SU-DHL-6 (cell line): ENCODE results near the gene CYYR1.

Experiments
- H2AFZ ChIP-seq: fragments of 200-600 bp; sonication (generic); 2 replicates; pipeline ENCODE4 v1.6.1; 2014; ENCODE audit warnings: low read depth, mild to moderate bottlenecking, moderate library complexity, mixed read lengths, antibody characterized with exemption, low read length; ENCODE audit not compliant: severe bottlenecking
- H3F3A ChIP-seq: fragments of 200-600 bp; shearing (Covaris generic); 2 replicates; pipeline ENCODE4 v1.6.0; 2016; ENCODE audit warnings: antibody characterized with exemption, mild to moderate bottlenecking; ENCODE audit not compliant: insufficient read depth
- H3K27ac ChIP-seq: fragments of 200-600 bp; sonication (generic); 2 replicates; pipeline ENCODE4 v1.5.1; 2016; ENCODE audit warnings: low read depth, mild to moderate bottlenecking, low read length, moderate library complexity, mixed read lengths
- H3K27me3 ChIP-seq: fragments of 200-600 bp; sonication (generic), shearing (Covaris generic); 2 replicates; pipeline ENCODE4 v1.6.0; 2014; ENCODE audit warnings: mild to moderate bottlenecking, low read length
- H3K36me3 ChIP-seq: fragments of 200-600 bp; sonication (generic); 2 replicates; pipeline ENCODE4 v1.6.1; 2014; ENCODE audit warnings: mild to moderate bottlenecking, low read length, mixed read lengths
- H3K4me2 ChIP-seq: fragments of 300-600, 200-600 bp; shearing (Covaris generic), sonication (generic); 2 replicates; pipeline ENCODE4 v1.6.0; 2014; ENCODE audit warnings: low read length, low read depth, mild to moderate bottlenecking; ENCODE audit not compliant: poor library complexity, severe bottlenecking
- H3K4me3 ChIP-seq: fragments of 200-600 bp; sonication (generic); 2 replicates; pipeline ENCODE4 v1.5.1; 2014; ENCODE audit warnings: antibody characterized with exemption, low read length, mild to moderate bottlenecking, mixed read lengths; ENCODE audit not compliant: insufficient read depth, poor library complexity, severe bottlenecking
- H3K79me2 ChIP-seq: fragments of 200-600 bp; sonication (generic); 2 replicates; pipeline ENCODE4 v1.6.1; 2014; ENCODE audit warnings: mild to moderate bottlenecking, low read length, moderate library complexity; ENCODE audit not compliant: insufficient read depth
- H3K9ac ChIP-seq: fragments of 200-600 bp; sonication (generic); 2 replicates; pipeline ENCODE4 v1.7.0; 2014; ENCODE audit warnings: mild to moderate bottlenecking, low read length
- H3K9me2 ChIP-seq: fragments of 200-600 bp; sonication (generic); replicated peaks from 2 replicates; pipeline ENCODE4 v1.6.1; 2014; ENCODE audit warnings: low read length; ENCODE audit not compliant: insufficient read depth
- H3K9me3 ChIP-seq: fragments of 200-600 bp; sonication (generic); 2 replicates; pipeline ENCODE4 v1.6.1; 2014; ENCODE audit warnings: low read length, mixed read lengths; ENCODE audit not compliant: insufficient read depth
- H4K20me1 ChIP-seq: fragments of 200-600 bp; sonication (generic); 2 replicates; pipeline ENCODE4 v1.6.1; 2014; ENCODE audit warnings: low read depth, mild to moderate bottlenecking, antibody characterized with exemption, low read length, moderate library complexity, mixed read lengths
- CTCF ChIP-seq: fragments of 200-600 bp; sonication (generic); IDR thresholded peaks from one replicate; pipeline ENCODE4 v1.5.1; 2017; ENCODE audit warnings: antibody characterized with exemption, mild to moderate bottlenecking, low read length, moderate library complexity; ENCODE audit not compliant: insufficient read depth, poor library complexity, severe bottlenecking
- EZH2phosphoT487 ChIP-seq: fragments of 200-600 bp; sonication (generic), shearing (Covaris generic); conservative IDR thresholded peaks from 2 replicates; pipeline ENCODE4 v1.6.1; 2018; ENCODE audit warnings: mild to moderate bottlenecking, antibody characterized with exemption, low read length, moderate library complexity, mixed read lengths

Gene CYYR1

GRCh38 chr21:26557106-26557505, 16.0 kb downstream of the CYYR1 start:
- no peaks in the 10 kb centered on the region for H4K20me1 ChIP-seq
- H3K4me3 ChIP-seq, result no peak overlapping the region
- TF ChIP-seq EZH2phosphoT487 (no peak), CTCF (no peak)
- 0 out of 2 replicates have a peak, but pooled peaks cover 3% of the 10 kb centered on the region for H3K9me3 ChIP-seq
- no peaks in the 10 kb centered on the region for H3F3A ChIP-seq
- no peaks in the 10 kb centered on the region for H3K27me3 ChIP-seq
- H2AFZ ChIP-seq, result no peak overlapping the region
- H3K79me2 ChIP-seq, result no peaks in the 10 kb centered on the region
- no peak overlapping the region for H3K4me2 ChIP-seq
- no peak overlapping the region for H3K27ac ChIP-seq
- H3K9ac ChIP-seq, result no peak overlapping the region
- H3K9me2 ChIP-seq, result no peaks in the 10 kb centered on the region
- no peaks in the 10 kb centered on the region for H3K36me3 ChIP-seq

- H4K20me1 ChIP-seq, result no peaks in the 10 kb centered on the region
- no peaks in the 10 kb centered on the region for H3F3A ChIP-seq
- H3K9me2 ChIP-seq, result no peaks in the 10 kb centered on the region
- H3K27ac ChIP-seq, result no peak overlapping the region
- no peak for TF ChIP-seq CTCF
- no peak for TF ChIP-seq EZH2phosphoT487
- no peaks in the 10 kb centered on the region for H3K79me2 ChIP-seq
- H3K4me3 ChIP-seq, result no peak overlapping the region
- H3K4me2 ChIP-seq, result no peak overlapping the region
- 0 out of 2 replicates have a peak, but pooled peaks cover 3% of the 10 kb centered on the region for H3K9me3 ChIP-seq
- H2AFZ ChIP-seq, result no peak overlapping the region
- H3K27me3 ChIP-seq, result no peaks in the 10 kb centered on the region
- no peaks in the 10 kb centered on the region for H3K36me3 ChIP-seq
- H3K9ac ChIP-seq, result no peak overlapping the region
Observed at GRCh38 chr21:26555540-26556146, 17.4 kb downstream of the CYYR1 start.

- H4K20me1 ChIP-seq, result no peaks in the 10 kb centered on the region
- H3K9me3 ChIP-seq, result 0 out of 2 replicates have a peak, but pooled peaks cover 3% of the 10 kb centered on the region
- H2AFZ ChIP-seq, result no peak overlapping the region
- H3K9me2 ChIP-seq, result no peaks in the 10 kb centered on the region
- no peak overlapping the region for H3K4me3 ChIP-seq
- H3K36me3 ChIP-seq, result no peaks in the 10 kb centered on the region
- H3K4me2 ChIP-seq, result no peak overlapping the region
- H3K9ac ChIP-seq, result no peak overlapping the region
- H3K27me3 ChIP-seq, result no peaks in the 10 kb centered on the region
- H3K79me2 ChIP-seq, result no peaks in the 10 kb centered on the region
- no peak for TF ChIP-seq CTCF
- no peak for TF ChIP-seq EZH2phosphoT487
- no peaks in the 10 kb centered on the region for H3F3A ChIP-seq
- no peak overlapping the region for H3K27ac ChIP-seq
Observed at GRCh38 chr21:26554365-26554764, 18.7 kb downstream of the CYYR1 start.
